ENCODE measurements around the gene FNDC3B.

DNA sequence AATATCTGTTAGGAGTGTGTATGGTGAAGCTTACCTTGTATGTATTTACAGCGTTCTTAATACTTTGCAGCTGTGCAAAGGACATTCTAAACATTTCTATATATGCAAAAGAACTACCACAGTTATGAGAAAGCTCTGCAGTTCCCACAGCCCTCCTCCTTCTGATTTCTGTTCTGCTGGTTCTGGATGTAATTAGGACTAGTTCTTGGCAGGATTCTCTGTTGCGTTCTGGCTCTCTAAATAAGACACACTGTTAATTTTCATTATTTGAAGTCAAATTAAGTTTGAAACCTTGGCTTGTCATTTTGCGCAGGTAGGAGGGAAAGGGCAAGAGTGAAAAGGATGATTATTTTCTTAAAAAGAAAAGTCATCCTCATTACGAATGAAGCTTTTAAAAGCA, 76.4 kb downstream of the FNDC3B start:
- TF ChIP-seq, protein P1, sequence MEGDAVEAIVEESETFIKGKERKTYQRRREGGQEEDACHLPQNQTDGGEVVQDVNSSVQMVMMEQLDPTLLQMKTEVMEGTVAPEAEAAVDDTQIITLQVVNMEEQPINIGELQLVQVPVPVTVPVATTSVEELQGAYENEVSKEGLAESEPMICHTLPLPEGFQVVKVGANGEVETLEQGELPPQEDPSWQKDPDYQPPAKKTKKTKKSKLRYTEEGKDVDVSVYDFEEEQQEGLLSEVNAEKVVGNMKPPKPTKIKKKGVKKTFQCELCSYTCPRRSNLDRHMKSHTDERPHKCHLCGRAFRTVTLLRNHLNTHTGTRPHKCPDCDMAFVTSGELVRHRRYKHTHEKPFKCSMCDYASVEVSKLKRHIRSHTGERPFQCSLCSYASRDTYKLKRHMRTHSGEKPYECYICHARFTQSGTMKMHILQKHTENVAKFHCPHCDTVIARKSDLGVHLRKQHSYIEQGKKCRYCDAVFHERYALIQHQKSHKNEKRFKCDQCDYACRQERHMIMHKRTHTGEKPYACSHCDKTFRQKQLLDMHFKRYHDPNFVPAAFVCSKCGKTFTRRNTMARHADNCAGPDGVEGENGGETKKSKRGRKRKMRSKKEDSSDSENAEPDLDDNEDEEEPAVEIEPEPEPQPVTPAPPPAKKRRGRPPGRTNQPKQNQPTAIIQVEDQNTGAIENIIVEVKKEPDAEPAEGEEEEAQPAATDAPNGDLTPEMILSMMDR (IDR thresholded peaks at IDR 0.05; ENCODE audit: low read length), result no peak
- no peak for TF ChIP-seq EZH2 (IDR thresholded peaks at IDR 0.05; ENCODE audit: borderline replicate concordance, low read length)

Measured in OCI-LY1 (cell line).